DOHH2 (cell line): ENCODE data around the gene AGO3.

ENCODE experiments used
- H3F3A ChIP-seq: fragments of 200-600 bp; sonication (generic), shearing (Covaris generic); 2 replicates; pipeline ENCODE4 v1.6.0; 2016; ENCODE audit warnings: antibody characterized with exemption, mild to moderate bottlenecking; ENCODE audit not compliant: control insufficient read depth, insufficient read depth
- H3K27ac ChIP-seq: fragments of 200-600 bp; sonication (generic); 2 replicates; pipeline ENCODE4 v1.5.1; 2014; ENCODE audit warnings: low read depth, mild to moderate bottlenecking, low read length, moderate library complexity
- H3K27me3 ChIP-seq: fragments of 200-600 bp; sonication (generic); 2 replicates; pipeline ENCODE4 v1.6.1; 2014; ENCODE audit warnings: mild to moderate bottlenecking, low read length, mixed read lengths; ENCODE audit not compliant: control insufficient read depth
- H3K36me3 ChIP-seq: fragments of 200-600 bp; sonication (generic); 2 replicates; pipeline ENCODE4 v1.6.1; 2014; ENCODE audit warnings: mild to moderate bottlenecking, low read length, moderate library complexity, mixed read lengths; ENCODE audit not compliant: control insufficient read depth
- H3K4me1 ChIP-seq: fragments of 200-600 bp; sonication (generic); 2 replicates; pipeline ENCODE4 v1.6.1; 2014; ENCODE audit warnings: mild to moderate bottlenecking, low read length, mixed read lengths; ENCODE audit not compliant: control insufficient read depth
- H3K4me2 ChIP-seq: fragments of 200-600 bp; sonication (generic); 2 replicates; pipeline ENCODE4 v1.6.0; 2014; ENCODE audit warnings: mild to moderate bottlenecking, low read length, moderate library complexity
- H3K4me3 ChIP-seq: fragments of 200-600 bp; sonication (generic); 2 replicates; pipeline ENCODE4 v1.5.1; 2014; ENCODE audit warnings: mild to moderate bottlenecking, low read length, mixed read lengths
- H3K79me2 ChIP-seq: fragments of 200-600 bp; sonication (generic); 2 replicates; pipeline ENCODE4 v1.6.1; 2014; ENCODE audit warnings: mild to moderate bottlenecking, low read length, mixed read lengths; ENCODE audit not compliant: control insufficient read depth
- H3K9me2 ChIP-seq: fragments of 200-600 bp; sonication (generic); replicated peaks from 2 replicates; pipeline ENCODE4 v1.6.1; 2014; ENCODE audit warnings: mild to moderate bottlenecking, low read length, mixed read lengths; ENCODE audit not compliant: control insufficient read depth
- H3K9me3 ChIP-seq: fragments of 200-600 bp; sonication (generic); 2 replicates; pipeline ENCODE4 v1.6.1; 2014; ENCODE audit warnings: antibody characterized with exemption, low read length, mixed read lengths; ENCODE audit not compliant: control insufficient read depth, insufficient read depth
- H4K20me1 ChIP-seq: fragments of 200-600 bp; sonication (generic); 2 replicates; pipeline ENCODE4 v1.6.0; 2014; ENCODE audit warnings: low read depth, mild to moderate bottlenecking, antibody characterized with exemption, low read length, moderate library complexity; ENCODE audit not compliant: control insufficient read depth, insufficient read depth
- EZH2phosphoT487 ChIP-seq: fragments of 200-600 bp; sonication (generic); IDR thresholded peaks from 2 replicates; pipeline ENCODE4 v1.6.1; 2017; ENCODE audit warnings: borderline replicate concordance, mild to moderate bottlenecking, antibody characterized with exemption, low read length, moderate library complexity, mixed read lengths
- TF ChIP-seq, protein P1 (sequence below): fragments of 200-600 bp; sonication (generic); IDR thresholded peaks from one replicate; pipeline ENCODE4 v1.5.1; 2014; ENCODE audit warnings: antibody characterized with exemption, mild to moderate bottlenecking, low read depth, low read length; ENCODE audit not compliant: poor library complexity, severe bottlenecking

AGO3 gene

GRCh38 chr1:36053978-36054377, 123.1 kb downstream of the AGO3 start:
- Histone ChIP-seq H4K20me1 (no peaks in the 10 kb centered on the region), H3K36me3 (no peaks in the 10 kb centered on the region; the same call in 1 of the 2 replicates), H3K9me2 (no peaks in the 10 kb centered on the region), H3K79me2 (no peaks in the 10 kb centered on the region), H3K4me3 (no peak overlapping the region), H3K9me3 (no peaks in the 10 kb centered on the region), H3K27ac (no peak overlapping the region), H3K27me3 (no peaks in the 10 kb centered on the region), H3F3A (no peaks in the 10 kb centered on the region; the same call in 1 of the 2 replicates), H3K4me2 (no peak overlapping the region), H3K4me1 (no peaks in the 10 kb centered on the region)
- TF ChIP-seq EZH2phosphoT487 = no peak
- TF ChIP-seq, protein P1, sequence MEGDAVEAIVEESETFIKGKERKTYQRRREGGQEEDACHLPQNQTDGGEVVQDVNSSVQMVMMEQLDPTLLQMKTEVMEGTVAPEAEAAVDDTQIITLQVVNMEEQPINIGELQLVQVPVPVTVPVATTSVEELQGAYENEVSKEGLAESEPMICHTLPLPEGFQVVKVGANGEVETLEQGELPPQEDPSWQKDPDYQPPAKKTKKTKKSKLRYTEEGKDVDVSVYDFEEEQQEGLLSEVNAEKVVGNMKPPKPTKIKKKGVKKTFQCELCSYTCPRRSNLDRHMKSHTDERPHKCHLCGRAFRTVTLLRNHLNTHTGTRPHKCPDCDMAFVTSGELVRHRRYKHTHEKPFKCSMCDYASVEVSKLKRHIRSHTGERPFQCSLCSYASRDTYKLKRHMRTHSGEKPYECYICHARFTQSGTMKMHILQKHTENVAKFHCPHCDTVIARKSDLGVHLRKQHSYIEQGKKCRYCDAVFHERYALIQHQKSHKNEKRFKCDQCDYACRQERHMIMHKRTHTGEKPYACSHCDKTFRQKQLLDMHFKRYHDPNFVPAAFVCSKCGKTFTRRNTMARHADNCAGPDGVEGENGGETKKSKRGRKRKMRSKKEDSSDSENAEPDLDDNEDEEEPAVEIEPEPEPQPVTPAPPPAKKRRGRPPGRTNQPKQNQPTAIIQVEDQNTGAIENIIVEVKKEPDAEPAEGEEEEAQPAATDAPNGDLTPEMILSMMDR = no peak

- H3K79me2 ChIP-seq = no peaks in the 10 kb centered on the region
- no peaks in the 10 kb centered on the region for H3K27me3 ChIP-seq
These were observed 124.8 kb downstream of the AGO3 start for GRCh38 chr1:36055706-36056105.

DNA sequence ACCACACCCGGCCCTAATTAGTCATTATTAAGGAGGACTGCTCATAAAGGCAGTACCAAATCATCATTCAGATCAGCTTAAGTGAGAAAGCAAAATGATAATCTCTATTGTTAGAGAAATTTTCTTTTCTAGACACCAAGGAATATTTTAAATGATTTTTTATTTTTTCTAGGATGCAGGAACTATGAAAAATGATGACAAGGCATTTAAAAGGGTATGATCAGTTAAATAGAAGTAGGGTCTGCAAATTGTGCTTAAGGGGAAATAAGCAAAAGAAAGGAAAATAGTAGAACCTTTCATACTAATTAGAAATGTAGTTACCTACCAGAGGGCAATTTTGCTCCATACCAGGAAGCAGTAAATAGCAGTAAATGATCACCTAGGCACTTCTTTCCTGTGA, 131.4 kb downstream of the AGO3 start:
- H3K4me2 ChIP-seq = no peak overlapping the region
- H3K9me3 ChIP-seq = no peaks in the 10 kb centered on the region
- H3K27me3 ChIP-seq = no peaks in the 10 kb centered on the region
- H3F3A ChIP-seq = no peaks in the 10 kb centered on the region; the same call in 1 of the 2 replicates
- H3K79me2 ChIP-seq = no peaks in the 10 kb centered on the region
- no peaks in the 10 kb centered on the region for H4K20me1 ChIP-seq
- H3K4me3 ChIP-seq = no peak overlapping the region
- no peaks in the 10 kb centered on the region for H3K36me3 ChIP-seq
- no peak overlapping the region for H3K27ac ChIP-seq
- H3K4me1 ChIP-seq = no peaks in the 10 kb centered on the region
- no peaks in the 10 kb centered on the region for H3K9me2 ChIP-seq
- TF ChIP-seq, protein P1 = no peak
- no peak for TF ChIP-seq EZH2phosphoT487

More at GRCh38 chr1:36055706-36056105, 124.8 kb downstream of the AGO3 start:
- H3F3A ChIP-seq = no peaks in the 10 kb centered on the region; the same call in 1 of the 2 replicates
- no peak overlapping the region for H3K4me3 ChIP-seq
- no peak overlapping the region for H3K4me2 ChIP-seq
- H3K27ac ChIP-seq = no peak overlapping the region
- H3K9me2 ChIP-seq = no peaks in the 10 kb centered on the region
- H3K4me1 ChIP-seq = no peaks in the 10 kb centered on the region
- TF ChIP-seq EZH2phosphoT487 = no peak
- TF ChIP-seq, protein P1 = no peak
- no peaks in the 10 kb centered on the region for H3K9me3 ChIP-seq
- H4K20me1 ChIP-seq = no peaks in the 10 kb centered on the region
- H3K36me3 ChIP-seq = no peaks in the 10 kb centered on the region; the same call in 1 of the 2 replicates
